Islet precursor cell (in vitro differentiated cells): ENCODE data around the gene DZIP3.
"Not testable (repeated sequence)": the region's sequence is repeated elsewhere in the genome, so short reads cannot be mapped to it uniquely, and the experiment has no call there.

Experiments used
- DNase-seq: peaks from one replicate; pipeline ENCODE4 v3.0.0-alpha.2; 2018

The DZIP3 gene

DNA sequence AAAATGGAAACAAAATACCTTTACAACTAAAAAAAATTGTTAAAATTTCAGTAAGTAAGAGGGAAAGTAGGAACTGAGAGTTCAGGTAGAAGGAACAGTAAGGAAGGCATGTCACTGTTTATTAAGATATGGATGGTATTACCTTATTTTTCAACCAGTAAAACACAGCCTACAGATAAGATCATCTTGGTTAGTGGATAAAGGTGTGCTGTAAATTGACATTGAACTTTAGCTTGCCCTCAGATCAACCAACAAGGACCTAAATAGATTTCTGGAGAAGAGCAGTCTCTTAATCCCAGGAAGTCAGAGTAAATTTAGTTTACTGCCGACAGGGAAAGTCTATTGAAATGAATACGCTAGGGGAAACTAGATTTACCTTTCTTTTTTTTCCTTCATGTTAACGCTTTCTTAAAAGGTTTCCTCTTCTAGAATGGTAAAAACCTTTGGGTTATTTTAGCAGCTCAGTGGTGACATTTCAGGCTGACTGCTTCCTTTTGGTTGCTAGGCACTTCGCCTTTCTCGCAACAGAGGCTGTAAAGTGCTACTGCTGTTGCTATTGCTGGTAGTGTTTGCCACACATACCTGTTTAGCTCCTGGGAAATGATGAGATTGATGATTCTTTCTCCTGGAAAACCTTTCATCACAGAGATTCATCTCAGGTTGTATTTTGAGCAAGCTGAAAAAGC lies 12.9 kb downstream of the DZIP3 start:
- peak; percentile 49 for DNase-seq

DNA sequence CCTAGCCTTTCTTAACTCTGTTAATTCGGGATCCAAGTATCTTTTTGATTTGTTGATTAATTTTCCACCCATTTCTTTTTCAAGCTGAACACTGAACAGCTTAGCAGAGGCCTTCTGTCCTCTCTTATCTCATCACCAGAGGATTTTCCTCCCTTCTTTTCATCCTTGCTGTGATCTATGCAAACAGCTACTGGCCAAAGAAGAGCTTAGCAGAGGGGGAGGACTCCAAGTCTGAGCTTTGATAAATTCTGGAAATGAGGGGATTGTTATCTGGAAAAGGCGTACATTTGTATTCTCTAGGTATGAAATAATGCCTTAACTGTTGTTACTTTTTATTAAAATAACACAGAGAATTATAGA lies 13.4 kb downstream of the DZIP3 start:
- no peak for DNase-seq

DNA sequence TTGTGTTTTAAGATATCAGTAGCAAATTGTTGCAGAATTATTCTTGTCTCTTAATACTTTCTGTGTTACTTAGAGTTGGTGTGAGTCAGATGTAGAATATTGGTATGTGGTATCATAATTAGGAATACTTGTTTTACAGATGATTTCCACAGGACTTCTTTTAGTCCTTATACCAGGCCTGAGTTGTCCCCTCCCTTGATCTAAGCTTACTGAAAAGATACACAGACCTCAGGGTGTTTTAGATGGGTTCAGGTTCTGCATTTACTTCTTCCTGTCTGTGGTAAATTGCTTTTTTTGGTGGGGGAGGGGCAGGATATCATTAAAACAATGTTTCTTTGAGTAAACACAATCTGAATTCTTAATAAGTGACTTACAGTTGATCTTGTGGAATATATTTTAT lies 14.2 kb downstream of the DZIP3 start:
- no peak for DNase-seq

DNA sequence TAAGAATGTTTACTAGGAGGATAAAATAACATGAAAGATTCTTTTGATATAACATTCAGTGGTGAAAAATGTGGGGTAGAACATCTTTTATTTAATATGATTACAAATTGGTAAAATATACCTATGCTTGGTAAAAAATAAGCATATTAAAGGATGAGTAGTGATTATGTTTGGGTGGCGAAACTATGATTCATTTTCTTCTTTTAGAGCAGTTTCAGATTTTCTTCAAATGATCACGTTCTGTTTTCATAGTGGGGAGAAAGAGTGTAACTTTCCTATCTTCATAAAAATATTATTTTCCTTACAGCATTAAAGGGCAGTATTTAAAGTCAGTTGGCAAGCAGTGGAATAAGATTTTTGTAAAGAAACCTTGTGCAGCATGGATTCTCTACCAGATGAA lies 15.5 kb downstream of the DZIP3 start:
- no peak for DNase-seq

DNA sequence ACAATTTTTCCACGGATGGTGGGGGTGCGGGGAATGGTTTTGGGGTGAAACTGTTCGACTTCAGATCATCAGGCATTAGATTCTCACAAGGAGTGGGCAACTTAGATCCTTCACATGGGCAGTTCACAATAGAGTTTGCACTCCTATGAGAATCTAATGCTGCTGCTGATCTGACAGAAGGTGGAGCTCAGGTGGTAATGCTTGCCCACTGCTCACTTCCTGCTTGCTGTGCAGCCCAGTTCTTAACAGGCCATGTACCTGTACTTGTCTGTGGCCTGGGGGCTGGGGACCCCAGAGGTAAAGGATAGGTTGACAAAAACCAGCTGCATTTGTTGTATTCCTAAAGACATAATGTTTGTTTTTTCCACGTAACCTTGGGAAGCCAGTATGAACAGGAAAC lies 16.0 kb downstream of the DZIP3 start:
- DNase-seq, result no peak

DNA sequence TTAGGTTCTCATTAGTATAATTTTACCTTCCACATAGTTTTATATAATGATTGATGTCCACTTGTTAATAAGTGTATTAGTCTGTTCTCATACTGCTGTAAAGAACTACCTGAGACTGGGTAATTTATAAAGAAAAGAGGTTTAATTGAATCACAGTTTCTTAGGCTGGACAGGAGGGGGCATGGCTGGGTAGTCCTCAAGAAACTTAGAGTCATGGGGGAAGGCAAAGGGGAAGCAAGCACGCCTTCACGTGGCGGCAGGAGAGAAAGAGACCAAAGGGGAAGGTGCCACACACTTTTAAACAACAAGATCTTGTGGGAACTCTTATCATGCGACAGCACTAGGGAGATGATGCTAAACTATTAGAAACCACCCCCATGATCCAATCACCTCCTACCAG lies 19.2 kb downstream of the DZIP3 start:
- peak; percentile 50 for DNase-seq

DNA sequence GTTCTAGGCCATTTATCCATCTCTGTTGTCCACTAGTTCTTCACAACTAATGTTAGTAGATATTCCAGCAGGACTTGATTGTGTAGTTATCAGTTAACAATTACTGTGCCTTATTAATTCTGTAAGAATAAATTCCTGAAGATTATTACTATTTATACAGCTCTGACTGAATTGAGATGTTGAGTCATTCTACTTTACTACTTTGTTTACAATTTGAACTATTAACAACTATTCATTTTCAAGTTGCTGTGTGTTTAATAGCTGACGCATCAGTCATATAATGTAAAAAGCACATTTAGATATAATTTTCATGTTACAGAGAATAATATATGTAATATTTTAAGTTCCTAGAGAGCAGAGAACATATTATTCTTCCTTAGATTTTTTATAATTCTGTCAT lies 21.1 kb downstream of the DZIP3 start:
- no peak for DNase-seq

DNA sequence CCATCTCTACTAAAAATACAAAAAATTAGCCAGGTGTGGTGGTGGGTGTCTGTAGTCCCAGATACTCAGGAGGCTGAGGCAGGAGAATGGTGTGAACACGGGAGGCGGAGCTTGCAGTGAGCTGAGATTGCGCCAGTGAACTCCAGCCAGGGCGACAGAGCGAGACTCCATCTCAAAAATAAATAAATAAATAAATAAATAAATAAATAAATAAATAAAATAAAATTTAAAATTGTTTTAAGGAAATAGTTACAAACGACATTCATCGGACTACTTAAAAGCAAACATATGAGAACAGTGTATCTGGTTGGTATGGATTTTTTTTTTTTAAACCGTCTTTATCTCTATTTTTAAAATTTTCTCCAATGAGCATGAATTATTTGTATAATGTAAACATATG lies 26.6 kb downstream of the DZIP3 start:
- DNase-seq, result not testable (repeated sequence)

DNA sequence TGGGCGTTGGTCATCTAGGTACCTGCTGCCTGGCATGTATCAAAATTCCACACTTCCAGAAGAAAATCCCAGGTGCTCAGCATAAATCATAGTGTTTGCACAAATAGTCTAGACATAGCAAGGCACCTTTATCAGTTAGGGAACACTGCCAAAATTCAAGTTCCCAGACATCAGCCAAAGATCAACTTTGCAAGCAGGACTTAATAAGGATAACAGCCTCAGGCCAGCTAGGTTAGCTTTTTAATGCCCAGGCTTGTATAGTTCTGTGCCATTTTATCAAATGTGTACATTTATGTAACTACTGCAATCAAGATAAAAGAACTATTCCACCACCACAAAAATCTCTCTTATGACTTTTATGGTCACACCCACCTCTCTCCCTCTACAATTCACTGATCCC lies 30.7 kb downstream of the DZIP3 start:
- no peak for DNase-seq

DNA sequence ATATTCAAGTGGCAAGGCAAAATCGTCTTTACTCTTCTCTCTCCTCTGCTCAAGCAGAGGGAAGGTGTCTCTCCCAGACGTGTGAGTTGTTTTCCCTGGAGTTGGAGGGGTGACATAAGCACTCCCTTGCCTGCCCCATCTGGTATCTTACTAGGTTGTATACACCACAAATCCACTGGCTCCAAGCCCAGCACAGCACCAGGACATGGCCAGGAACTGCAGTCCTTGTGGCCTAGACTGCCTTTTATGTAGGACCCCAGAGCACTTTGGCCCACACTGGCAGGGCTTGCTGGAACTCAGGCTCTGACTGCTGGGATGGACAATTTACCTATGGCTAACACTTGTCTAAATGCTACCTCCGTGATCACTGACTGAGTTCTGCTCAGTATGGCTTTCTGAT lies 34.0 kb downstream of the DZIP3 start:
- no peak for DNase-seq

DNA sequence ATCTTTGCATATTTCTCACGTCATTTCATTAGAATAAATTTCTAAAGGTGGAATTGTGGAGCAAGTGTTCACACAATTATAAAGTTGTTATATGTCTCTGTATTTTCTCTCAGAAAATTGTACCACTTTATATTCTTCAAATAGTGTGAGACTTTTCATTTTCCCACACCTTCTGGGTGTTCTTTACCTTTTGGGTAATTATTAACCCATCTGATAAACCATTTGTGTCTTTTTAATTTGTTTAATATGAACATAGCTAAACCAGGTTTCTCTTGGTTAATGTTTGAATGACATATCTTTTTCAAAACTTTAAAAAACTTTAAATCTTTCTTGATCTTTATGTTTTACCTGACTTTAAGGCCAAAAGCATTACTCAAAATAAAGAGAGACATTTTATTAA lies 40.5 kb downstream of the DZIP3 start:
- DNase-seq, result no peak

DNA sequence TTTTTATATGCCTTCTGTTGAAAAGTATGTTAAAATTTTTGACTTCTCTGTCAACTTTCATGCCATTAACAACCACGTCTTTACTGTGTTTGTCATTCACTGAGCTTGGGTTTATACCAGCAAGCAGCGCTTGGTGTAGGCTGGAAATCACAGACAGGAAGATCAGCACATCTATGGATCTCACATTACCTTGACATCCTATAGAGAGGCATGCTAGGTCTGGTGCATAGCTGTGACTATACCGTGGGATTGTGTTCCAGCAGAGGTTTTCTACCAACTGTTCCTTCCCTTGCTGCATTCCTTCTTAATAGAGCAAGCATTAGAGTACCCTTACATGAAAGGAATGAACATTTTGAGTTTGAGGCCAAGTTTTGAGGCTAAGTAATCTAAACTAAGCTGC lies 53.0 kb downstream of the DZIP3 start:
- DNase-seq, result no peak

DNA sequence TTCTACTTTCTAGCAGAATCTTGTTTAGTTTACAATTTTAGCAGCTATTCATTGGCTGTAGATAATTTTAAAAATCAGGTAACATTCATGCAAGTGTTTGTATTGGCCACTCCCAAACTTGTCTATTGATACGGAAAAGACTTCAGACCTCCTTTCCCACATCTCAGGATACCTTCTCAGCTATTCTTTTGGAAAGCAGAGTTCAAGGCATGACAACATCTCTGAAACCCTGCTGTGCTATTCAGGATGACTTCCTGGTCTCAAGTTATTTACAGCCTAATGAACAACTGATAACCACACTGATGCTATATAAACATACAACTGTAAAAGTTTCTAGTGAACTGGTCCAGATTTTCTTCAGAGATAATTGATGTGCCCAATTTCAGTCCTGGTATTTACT lies 55.8 kb downstream of the DZIP3 start:
- no peak for DNase-seq

DNA sequence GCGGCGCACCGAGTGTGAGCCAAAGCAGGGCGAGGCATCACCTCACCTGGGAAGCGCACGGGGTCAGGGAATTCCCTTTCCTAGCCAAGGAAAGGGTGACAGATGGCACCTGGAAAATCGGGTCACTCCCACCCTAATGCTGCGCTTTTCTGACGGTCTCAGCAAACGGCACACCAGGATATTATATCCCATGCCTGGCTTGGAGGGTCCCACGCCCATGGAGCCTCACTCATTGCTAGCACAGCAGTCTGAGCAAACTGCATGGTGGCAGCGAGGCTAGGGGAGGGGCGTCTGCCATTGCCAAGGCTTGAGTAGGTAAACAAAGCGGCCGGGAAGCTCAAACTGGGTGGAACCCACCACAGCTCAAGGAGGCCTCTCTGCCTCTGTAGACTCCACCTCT lies 66.1 kb downstream of the DZIP3 start:
- DNase-seq, result not testable (repeated sequence)

DNA sequence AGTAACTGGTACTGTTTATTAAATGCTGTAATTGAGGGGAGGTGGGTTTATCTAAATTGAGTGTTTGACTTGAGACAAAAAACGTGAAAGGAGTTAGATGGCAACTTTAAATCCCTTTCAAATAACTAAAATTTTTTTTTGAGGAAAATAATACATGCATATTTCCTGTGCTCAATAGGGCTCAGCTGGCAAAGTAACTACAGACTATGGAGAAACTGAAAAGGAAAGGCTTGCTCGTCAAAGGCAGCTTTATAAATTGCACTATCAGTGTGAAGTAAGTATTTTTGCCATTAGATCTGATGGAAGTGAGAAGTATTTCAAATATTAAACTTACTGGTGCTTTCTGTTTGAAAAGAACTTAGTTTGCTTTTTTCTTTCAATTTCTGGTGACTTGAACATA lies 72.2 kb downstream of the DZIP3 start:
- DNase-seq, result no peak

DNA sequence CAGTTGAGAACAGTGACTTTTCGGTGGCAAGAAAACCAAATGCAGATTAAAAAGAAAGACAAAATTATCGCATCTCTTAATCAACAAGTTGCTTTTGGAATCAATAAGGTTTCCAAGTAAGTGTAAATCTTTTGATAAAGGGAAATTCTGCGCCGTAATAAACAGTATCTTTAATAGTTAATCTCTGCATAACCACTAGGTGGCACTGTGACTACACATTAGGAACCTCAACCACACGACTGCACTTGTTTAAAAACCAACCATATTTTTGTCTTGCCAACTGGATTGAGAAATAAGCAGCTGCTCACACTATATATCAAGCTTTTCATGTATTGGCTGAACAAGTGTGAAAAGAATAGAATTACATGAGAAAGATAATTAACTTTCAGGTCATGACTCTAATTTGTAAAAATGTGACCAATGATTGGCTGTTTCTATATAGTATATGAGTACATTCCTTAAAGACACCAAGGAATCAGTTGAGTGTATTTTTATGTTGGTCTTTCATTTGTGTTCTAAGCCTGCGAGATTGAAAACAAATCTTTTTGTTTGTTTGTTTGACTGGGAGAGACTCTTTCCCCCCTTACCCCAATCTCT lies 72.7 kb downstream of the DZIP3 start:
- no peak for DNase-seq

DNA sequence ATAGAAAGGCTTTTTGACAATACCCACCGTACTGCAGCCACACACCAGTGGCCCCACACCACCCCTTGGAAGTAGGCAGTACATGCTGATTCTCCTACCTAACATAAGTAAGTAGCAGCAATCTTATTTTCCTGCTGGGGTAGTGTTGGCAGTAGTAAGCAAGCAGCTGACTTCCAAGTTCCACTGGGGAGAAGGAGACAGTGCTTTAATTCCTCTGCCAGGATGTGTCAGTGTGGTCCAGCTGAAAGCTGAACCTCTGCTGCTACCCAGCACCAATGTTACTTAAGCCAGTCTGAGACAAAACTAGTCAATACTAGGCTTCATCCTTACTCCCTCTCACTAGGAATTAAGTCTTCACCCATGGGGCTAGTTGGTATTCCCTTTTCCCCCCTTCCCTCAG lies 74.7 kb downstream of the DZIP3 start:
- no peak for DNase-seq

DNA sequence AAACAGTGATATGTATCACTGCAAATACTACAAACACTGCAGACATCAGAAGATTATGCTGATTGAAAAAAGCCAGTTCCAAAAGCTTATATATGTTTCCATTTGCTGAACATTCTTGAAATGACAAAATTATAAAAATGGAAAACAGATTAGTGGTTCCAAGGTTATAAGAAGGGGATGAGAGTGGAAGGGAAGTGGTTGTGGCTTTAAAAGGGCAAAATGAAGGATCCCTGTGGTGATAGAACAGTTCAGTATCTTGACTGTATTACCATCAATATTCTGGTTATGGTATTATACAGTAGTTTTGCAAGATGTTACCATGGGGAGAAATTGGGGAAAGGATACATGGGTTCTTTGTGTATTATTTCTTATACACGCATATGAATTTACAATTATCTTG lies 77.8 kb downstream of the DZIP3 start:
- no peak for DNase-seq

DNA sequence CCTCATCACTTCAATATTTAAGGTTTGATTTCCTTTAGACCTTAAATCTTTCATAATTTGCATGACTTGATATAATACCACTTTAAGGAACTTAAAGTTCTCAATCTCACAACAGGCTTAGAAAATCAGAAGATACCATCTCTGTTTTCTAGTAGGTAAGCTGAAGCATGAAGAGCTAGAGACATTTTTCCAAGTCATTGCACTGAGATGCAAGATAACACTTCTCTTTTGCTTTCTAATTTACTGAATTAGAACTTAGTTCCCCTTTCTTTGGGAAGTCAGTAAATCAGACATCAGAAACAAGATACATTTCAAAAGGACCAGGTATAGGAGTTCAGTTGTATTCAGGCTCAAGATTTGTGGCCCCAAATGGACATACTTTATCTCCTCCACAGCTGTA lies 79.7 kb downstream of the DZIP3 start:
- DNase-seq, result no peak

DNA sequence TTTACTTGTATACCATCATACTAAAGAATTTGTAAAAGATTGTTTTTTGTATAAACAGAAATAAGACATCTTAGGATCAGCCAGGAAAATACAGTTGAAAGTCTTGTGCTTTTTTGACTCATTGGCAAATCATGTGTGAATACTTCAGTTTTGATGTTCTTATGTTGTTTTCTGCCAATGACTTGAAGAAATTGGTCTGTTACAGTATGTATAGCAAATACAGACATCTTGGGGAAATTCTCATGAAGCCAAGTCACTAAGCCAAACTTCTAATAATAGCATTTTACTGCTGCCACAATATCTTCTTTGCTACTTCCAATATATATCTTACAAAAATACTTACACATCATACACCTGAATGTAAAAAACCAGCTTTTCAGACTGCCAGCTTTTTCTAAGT lies 83.2 kb downstream of the DZIP3 start:
- no peak for DNase-seq

DNA sequence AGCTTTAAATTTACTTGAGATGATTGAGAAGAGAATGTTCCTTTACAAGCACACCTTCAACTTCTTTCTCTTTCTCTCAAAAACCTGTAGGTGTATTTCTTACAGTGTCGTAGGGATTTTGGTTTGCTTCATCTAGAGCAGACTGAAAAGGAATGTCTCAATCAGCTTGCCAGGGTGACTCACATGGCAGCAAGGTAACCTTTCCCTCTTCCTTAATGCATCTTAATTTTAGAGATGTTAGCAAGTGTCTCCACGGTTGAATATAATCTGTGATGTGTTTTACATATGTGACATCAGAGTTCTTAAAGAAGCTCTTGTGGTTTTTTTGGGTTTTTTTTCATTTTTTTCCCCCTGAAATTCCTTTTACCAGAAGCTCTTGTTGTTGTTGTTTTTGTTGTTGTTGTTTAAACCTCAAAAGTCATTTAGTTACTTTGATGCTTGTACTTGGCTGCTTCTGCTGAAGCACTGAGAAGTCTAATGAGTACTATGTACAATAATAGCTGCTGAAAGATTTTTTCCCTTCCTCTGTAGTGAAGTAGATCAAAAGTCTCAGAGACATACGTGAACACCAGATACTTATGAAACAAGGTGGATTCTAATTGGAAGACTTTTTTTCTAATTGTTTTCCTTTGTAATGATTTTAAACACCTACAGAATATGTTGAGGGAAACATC lies 84.6 kb downstream of the DZIP3 start:
- DNase-seq, result no peak

DNA sequence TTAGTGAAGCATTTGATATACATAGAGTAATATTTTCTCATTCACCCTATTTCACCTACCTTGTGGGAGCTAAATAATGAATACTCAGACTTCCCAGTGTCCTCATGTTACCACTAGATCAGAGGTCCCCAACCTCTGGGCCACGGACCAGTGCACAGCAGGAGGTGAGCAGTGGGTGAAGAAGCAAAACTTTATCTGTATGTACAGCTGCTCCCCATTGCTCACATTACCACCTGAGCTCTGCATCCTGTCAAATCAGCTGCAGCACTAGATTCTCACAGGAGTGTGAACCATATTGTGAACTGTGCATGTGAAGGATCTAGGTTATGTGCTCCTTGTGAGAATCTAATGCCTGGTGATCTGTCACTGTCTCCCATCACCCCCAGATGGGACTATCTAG lies 88.3 kb downstream of the DZIP3 start:
- DNase-seq, result no peak

DNA sequence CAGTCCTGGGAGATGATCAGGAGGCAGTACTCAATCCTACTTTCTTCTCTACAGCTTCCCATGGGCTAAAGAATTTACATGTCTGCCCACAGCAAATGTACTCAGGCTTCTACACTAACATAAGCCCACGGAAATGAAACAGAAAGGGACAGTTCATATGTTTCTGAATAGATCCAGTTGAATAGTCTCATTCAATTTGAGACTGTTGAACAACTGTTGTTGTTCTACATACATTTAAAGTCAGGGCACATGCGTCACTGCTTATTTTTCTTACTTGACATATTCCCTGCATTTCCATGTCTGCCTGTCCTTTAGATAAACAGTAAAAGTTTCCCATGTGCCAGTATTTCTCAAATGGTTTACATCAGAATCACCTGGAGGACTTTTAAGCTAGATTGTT lies 102.8 kb downstream of the DZIP3 start:
- DNase-seq, result not testable (repeated sequence)

DNA sequence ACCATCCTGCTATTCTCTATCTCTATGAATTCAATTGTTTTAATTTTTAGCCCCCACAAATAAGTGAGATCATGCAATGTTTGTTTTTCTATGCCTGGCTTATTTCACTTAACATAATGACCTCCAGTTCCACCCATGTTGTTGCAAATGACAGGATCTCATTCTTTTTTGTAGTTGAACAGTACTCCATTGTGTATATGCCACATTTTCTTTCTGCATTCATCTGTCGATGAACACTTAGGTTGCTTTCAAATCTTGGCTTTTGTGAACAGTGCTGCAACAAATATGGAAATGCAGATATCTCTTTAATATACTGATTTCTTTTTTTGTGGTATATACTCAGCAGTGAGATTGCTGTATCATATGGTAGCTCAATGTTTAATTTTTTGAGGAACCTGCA lies 108.9 kb downstream of the DZIP3 start:
- DNase-seq, result no peak

DNA sequence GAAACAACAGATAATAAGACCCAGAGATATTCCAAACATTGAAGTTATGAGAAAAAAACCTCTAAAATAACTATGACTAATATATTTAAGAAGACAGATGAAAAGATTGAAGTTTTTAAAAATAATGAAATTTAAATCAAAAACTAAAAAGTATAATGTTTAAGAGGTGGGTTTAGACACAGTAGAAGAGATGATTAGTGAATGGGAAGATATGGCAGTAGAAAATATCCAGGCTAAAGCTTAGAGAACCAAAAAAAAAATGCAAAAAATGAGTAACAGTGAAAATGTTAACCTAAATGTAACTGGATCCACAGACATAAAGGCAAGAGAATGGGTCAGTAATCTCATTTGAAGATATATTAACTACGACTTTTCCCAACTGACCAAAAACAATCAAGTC lies 115.5 kb downstream of the DZIP3 start:
- no peak for DNase-seq
